HCT116 (cell line): ENCODE data around the gene CDK9. TPM values are rescaled to one million over a fixed set of nuclear protein-coding genes. Genes with fewer than 3 reads are reported as not detected.
A peak's percentile ranks its signal among the peaks of the same experiment; 100 is the strongest.

Experiments
- ATAC-seq: fragments of 200-7000 bp; cut with Tn5 transposase; 2 replicates; pipeline ENCODE4 v1.9.1; 2020; ENCODE audit warnings: mild to moderate bottlenecking, moderate library complexity
- BruUV-seq: library from RNA; stranded (reverse); fragments of 400-500 nt; replicated peaks from 2 replicates; lab custom pipeline; 2021; lab: Mats Ljungman, UMichigan
- CTCF ChIA-PET: fragments of 300-600 bp; sonication (Branson Sonifier 250); formaldehyde crosslinking; loops from one replicate; lab custom pipeline; 2021; ENCODE audit warnings: antibody characterized with exemption; lab: Charles Lee
- POLR2A ChIA-PET: fragments of 300-600, 350-600 bp; sonication (Branson Sonifier 250); formaldehyde crosslinking; loops from one replicate; lab custom pipeline; 2021; ENCODE audit warnings: antibody characterized with exemption; lab: Charles Lee
- RAD21 ChIA-PET, 2 experiments: fragments of 300-600 bp; sonication (Branson Sonifier 250); formaldehyde crosslinking; loops; one replicate each; lab custom pipeline; 2023; ENCODE audit warnings: low total read pairs in 2 of 2; ENCODE audit not compliant: uncharacterized antibody in 2 of 2, unreplicated experiment in 2 of 2, low non-redundant PET in 1 of 2; lab: Charles Lee
- DNase-seq: peaks from one replicate; pipeline ENCODE4 v3.0.0-alpha.2; 2010; ENCODE audit warnings: low read depth, low spot score
- H2AFZ ChIP-seq: fragments of 200-600 bp; shearing (Covaris generic), sonication (generic); 2 replicates; pipeline ENCODE4 v1.6.1; 2017; ENCODE audit warnings: low read depth, mixed run types, mixed read lengths, antibody characterized with exemption, low read length; ENCODE audit not compliant: poor library complexity, severe bottlenecking
- H3K27ac ChIP-seq: 2 replicates; pipeline ENCODE4 v1.5.1; 2012; ENCODE audit warnings: low read depth, low read length
- H3K27me3 ChIP-seq: fragments of 200-600 bp; sonication (generic); 2 replicates; pipeline ENCODE4 v1.6.1; 2016; ENCODE audit warnings: mixed run types, low read length, mixed read lengths; ENCODE audit not compliant: insufficient read depth
- H3K36me3 ChIP-seq, 2 experiments: fragments of 200-500 bp in 1 of 2; fragments of 200-600 bp in 1 of 2; sonication (Bioruptor generic) in 1 of 2; sonication (generic) in 1 of 2; 2 replicates each; pipeline versions ENCODE4 v1.5.1 to v1.6.1; 2014 to 2016; ENCODE audit warnings: low read length in 2 of 2, inconsistent platforms in 1 of 2, mixed read lengths in 1 of 2, mixed run types in 1 of 2; ENCODE audit not compliant: insufficient read depth in 2 of 2, control insufficient read depth in 1 of 2
- H3K4me1 ChIP-seq, 2 experiments: fragments of 200-600 bp in 1 of 2; sonication (generic) in 1 of 2; 2 replicates each; pipeline versions ENCODE4 v1.5.1 to v1.6.1; 2012 to 2017; ENCODE audit warnings: low read length in 2 of 2, inconsistent platforms in 1 of 2, mild to moderate bottlenecking in 1 of 2, mixed read lengths in 1 of 2, mixed run types in 1 of 2, moderate library complexity in 1 of 2; ENCODE audit not compliant: insufficient read depth in 2 of 2, control insufficient read depth in 1 of 2
- H3K4me2 ChIP-seq: fragments of 200-600 bp; sonication (generic); 2 replicates; pipeline ENCODE4 v1.6.1; 2017; ENCODE audit warnings: mixed run types, low read length, mixed read lengths
- H3K4me3 ChIP-seq, 2 experiments: fragments of 200-600 bp in 1 of 2; sonication (generic) in 1 of 2; replicated peaks in 1 of 2; 2 replicates each; pipeline ENCODE4 v1.5.1; 2011 to 2016; ENCODE audit warnings: low read length in 2 of 2, control low read depth in 1 of 2, low read depth in 1 of 2, mild to moderate bottlenecking in 1 of 2, mixed read lengths in 1 of 2, mixed run types in 1 of 2
- H3K79me2 ChIP-seq: fragments of 200-600 bp; sonication (generic); 2 replicates; pipeline ENCODE4 v1.6.1; 2017; ENCODE audit warnings: mild to moderate bottlenecking, mixed run types, low read length, moderate library complexity, mixed read lengths; ENCODE audit not compliant: insufficient read depth
- H3K9ac ChIP-seq: fragments of 200-600 bp; sonication (generic); 2 replicates; pipeline ENCODE4 v1.6.1; 2016; ENCODE audit warnings: low read length, mixed read lengths
- H3K9me2 ChIP-seq: fragments of 200-600 bp; sonication (generic), shearing (Covaris generic); 2 replicates; pipeline ENCODE4 v1.6.1; 2017; ENCODE audit warnings: mixed run types, mild to moderate bottlenecking, moderate library complexity; ENCODE audit not compliant: insufficient read depth
- H3K9me3 ChIP-seq, 2 experiments: fragments of 200-500 bp in 1 of 2; fragments of 200-600 bp in 1 of 2; sonication (Bioruptor generic) in 1 of 2; sonication (generic) in 1 of 2; 2 replicates each; pipeline ENCODE4 v1.6.1; 2014 to 2017; ENCODE audit warnings: low read length in 2 of 2, mixed read lengths in 2 of 2, inconsistent platforms in 1 of 2, low read depth in 1 of 2, mild to moderate bottlenecking in 1 of 2, mixed run types in 1 of 2, moderate library complexity in 1 of 2; ENCODE audit not compliant: control insufficient read depth in 1 of 2, insufficient read depth in 1 of 2
- H4K20me1 ChIP-seq: fragments of 200-600 bp; sonication (generic), shearing (Covaris generic); 2 replicates; pipeline ENCODE4 v1.6.1; 2017; ENCODE audit warnings: mixed run types, mild to moderate bottlenecking, moderate library complexity; ENCODE audit not compliant: insufficient read depth
- CBX3 ChIP-seq: IDR thresholded peaks from 2 replicates; pipeline ENCODE4 v1.6.1; 2012; ENCODE audit warnings: low read depth
- EZH2 ChIP-seq: fragments of 200-600 bp; sonication (generic); IDR thresholded peaks from 2 replicates; pipeline ENCODE4 v1.6.1; 2017; ENCODE audit warnings: antibody characterized with exemption, mixed run types
- EZH2phosphoT487 ChIP-seq: fragments of 200-600 bp; IDR thresholded peaks from 2 replicates; pipeline ENCODE4 v1.6.1; 2018; ENCODE audit warnings: antibody characterized with exemption, borderline replicate concordance
- FOSL1 ChIP-seq: IDR thresholded peaks from 2 replicates; pipeline ENCODE4 v1.6.1; 2012; ENCODE audit warnings: low read depth
- JUND ChIP-seq: IDR thresholded peaks from 2 replicates; pipeline ENCODE4 v1.6.1; 2012
- POLR2A ChIP-seq: IDR thresholded peaks from 2 replicates; pipeline ENCODE4 v1.7.0; 2011; ENCODE audit warnings: borderline replicate concordance; ENCODE audit not compliant: insufficient read depth, insufficient read length; ENCODE audit errors: extremely low read depth
- POLR2AphosphoS5 ChIP-seq: IDR thresholded peaks from 2 replicates; pipeline ENCODE4 v1.6.1; 2011; ENCODE audit warnings: mild to moderate bottlenecking, low read depth, low read length, moderate library complexity
- SIN3A ChIP-seq: IDR thresholded peaks from 2 replicates; pipeline ENCODE4 v1.6.1; 2012; ENCODE audit warnings: low read depth
- SRF ChIP-seq: IDR thresholded peaks from 2 replicates; pipeline ENCODE4 v1.6.1; 2012; ENCODE audit warnings: low read depth
- TCF7L2 ChIP-seq: IDR thresholded peaks from 2 replicates; pipeline ENCODE4 v1.7.0; 2011; ENCODE audit warnings: borderline replicate concordance, inconsistent platforms; ENCODE audit not compliant: insufficient read depth, insufficient read length; ENCODE audit errors: extremely low read depth
- ZFX ChIP-seq: fragments of 450-650 bp; IDR thresholded peaks from 2 replicates; pipeline ENCODE4 v1.6.1; 2017
- ZNF274 ChIP-seq: fragments of 200-500 bp; sonication (Bioruptor generic); IDR thresholded peaks from 2 replicates; pipeline ENCODE4 v1.6.1; 2014; ENCODE audit warnings: mild to moderate bottlenecking, low read depth, low read length, inconsistent platforms
- intact Hi-C: fragments of 100-400 bp; cut with micrococcal nuclease; formaldehyde crosslinking; loops from 2 replicates; pipeline ENCODE4 v1.10.0; 2022
- total RNA-seq: library from RNA; stranded (reverse); gene quantifications from one replicate; pipeline ENCODE4 v1.2.1, GENCODE V29; 2021; ENCODE audit not compliant: unreplicated experiment
- TF ChIP-seq, protein P1 (sequence below): IDR thresholded peaks from 2 replicates; pipeline ENCODE4 v1.6.1; 2012
- TF ChIP-seq, protein P2 (sequence below): IDR thresholded peaks from 2 replicates; pipeline ENCODE4 v1.6.1; 2011; ENCODE audit warnings: mild to moderate bottlenecking, low read length, moderate library complexity; ENCODE audit not compliant: insufficient replicate concordance; ENCODE audit errors: extremely low read depth

CDK9 gene
- total RNA-seq, 1 experiment from 2014 or later, result 102 TPM

GRCh38 chr9:127769101-127769500 lies 16.7 kb upstream of the CDK9 start:
- Histone ChIP-seq H3K4me3 (no peak overlapping the region), H3K4me2 (no peak overlapping the region), H3K9ac (no peak overlapping the region), H3K4me1 (peaks cover 13 to 21% of the 10 kb centered on the region in 2 experiments), H3K36me3 (no peaks in the 10 kb centered on the region), H3K27me3 (no peaks in the 10 kb centered on the region), H3K79me2 (no peaks in the 10 kb centered on the region), H3K27ac (no peak overlapping the region), H4K20me1 (no peaks in the 10 kb centered on the region), H3K9me3 (no peaks in the 10 kb centered on the region), H3K9me2 (no peaks in the 10 kb centered on the region), H2AFZ (no peak overlapping the region)
- CTCF ChIA-PET, result no interaction called here
- BruUV-seq, result no TSS peak
- RAD21 ChIA-PET, result no interaction called here
- DNase-seq (no peak), ATAC-seq (no peak)
- no peak for TF ChIP-seq SIN3A
- no peak for TF ChIP-seq POLR2A
- TF ChIP-seq POLR2AphosphoS5, result no peak
- no peak for TF ChIP-seq ZFX
- intact Hi-C loops, result no loop called here
- POLR2A ChIA-PET, result no interaction called here

DNA sequence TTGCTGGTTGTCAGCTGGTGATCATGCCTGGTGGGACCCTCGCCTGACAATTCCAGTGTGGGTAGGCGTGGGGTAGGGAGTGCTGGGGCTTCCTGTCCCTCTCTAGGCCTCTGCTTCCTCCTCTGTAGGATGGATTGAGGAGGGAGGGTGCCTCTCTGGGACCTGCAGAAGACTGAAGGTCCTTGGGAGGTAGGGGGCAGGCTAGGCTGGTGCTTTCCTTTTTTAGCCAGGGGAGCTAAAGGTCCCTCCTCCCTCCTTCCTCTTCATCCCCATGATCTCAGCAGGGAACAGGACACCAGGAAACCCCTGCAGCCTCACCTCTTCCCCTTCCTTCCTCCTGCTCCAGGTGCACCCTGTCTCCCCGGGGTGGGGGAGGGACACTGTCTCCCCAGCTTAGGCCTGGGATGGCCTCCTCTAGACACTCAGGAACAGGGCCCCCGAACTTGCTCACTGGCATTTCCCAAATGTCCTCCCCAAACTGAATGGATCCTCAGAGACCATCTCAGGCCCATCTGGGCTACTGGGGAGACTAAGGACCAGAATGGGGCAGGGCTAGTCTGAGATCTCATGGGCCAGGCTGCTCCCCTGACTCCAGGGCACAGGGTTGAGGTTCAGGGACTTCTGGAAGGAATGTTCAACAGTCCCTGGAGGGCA lies 15.8 kb upstream of the CDK9 start:
- peaks cover 13 to 21% of the 10 kb centered on the region in 2 experiments for H3K4me1 ChIP-seq
- H3K27ac ChIP-seq, result peak overlapping the region; percentile 34; the same call in 1 of the 2 replicates
- RAD21 ChIA-PET, result no interaction called here
- H3K9me2 ChIP-seq, result no peaks in the 10 kb centered on the region
- no TSS peak for BruUV-seq
- no peaks in the 10 kb centered on the region for H3K9me3 ChIP-seq
- ATAC-seq, result no peak
- TF ChIP-seq ZNF274 (no peak), FOSL1 (no peak), EZH2phosphoT487 (no peak), CBX3 (no peak), SRF (no peak), EZH2 (no peak), JUND (no peak), TCF7L2 (no peak)
- TF ChIP-seq, protein P1, sequence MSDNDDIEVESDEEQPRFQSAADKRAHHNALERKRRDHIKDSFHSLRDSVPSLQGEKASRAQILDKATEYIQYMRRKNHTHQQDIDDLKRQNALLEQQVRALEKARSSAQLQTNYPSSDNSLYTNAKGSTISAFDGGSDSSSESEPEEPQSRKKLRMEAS, result no peak
- TF ChIP-seq, protein P2, sequence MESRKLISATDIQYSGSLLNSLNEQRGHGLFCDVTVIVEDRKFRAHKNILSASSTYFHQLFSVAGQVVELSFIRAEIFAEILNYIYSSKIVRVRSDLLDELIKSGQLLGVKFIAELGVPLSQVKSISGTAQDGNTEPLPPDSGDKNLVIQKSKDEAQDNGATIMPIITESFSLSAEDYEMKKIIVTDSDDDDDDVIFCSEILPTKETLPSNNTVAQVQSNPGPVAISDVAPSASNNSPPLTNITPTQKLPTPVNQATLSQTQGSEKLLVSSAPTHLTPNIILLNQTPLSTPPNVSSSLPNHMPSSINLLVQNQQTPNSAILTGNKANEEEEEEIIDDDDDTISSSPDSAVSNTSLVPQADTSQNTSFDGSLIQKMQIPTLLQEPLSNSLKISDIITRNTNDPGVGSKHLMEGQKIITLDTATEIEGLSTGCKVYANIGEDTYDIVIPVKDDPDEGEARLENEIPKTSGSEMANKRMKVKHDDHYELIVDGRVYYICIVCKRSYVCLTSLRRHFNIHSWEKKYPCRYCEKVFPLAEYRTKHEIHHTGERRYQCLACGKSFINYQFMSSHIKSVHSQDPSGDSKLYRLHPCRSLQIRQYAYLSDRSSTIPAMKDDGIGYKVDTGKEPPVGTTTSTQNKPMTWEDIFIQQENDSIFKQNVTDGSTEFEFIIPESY, result no peak
- no peaks in the 10 kb centered on the region for H3K79me2 ChIP-seq
- peak overlapping the region; percentile 96 for H3K4me2 ChIP-seq
- no peak for DNase-seq
- 0 out of 4 replicates have a peak overlapping the region, but pooled peaks of 1 of the 2 experiments have one; percentile 60 for H3K4me3 ChIP-seq
- no peaks in the 10 kb centered on the region for H3K36me3 ChIP-seq
- H3K9ac ChIP-seq, result 0 out of 2 replicates have a peak overlapping the region, but pooled peaks have one; percentile 57
- intact Hi-C loops, result no loop called here
- H2AFZ ChIP-seq, result no peak overlapping the region
- no peaks in the 10 kb centered on the region for H4K20me1 ChIP-seq
- CTCF ChIA-PET, result interaction anchor here (1.0 to 2.2 kb wide), 4 partner anchors 15 to 136 kb away, joined by 3 to 24 read pairs (median 5); partner anchors contain the start of genes CDK9 and TOR2A
- POLR2A ChIA-PET, result interaction anchor here (1.1 to 1.7 kb wide), 2 partner anchors 33 to 35 kb away, joined by 3 to 10 read pairs; partner anchors contain the start of gene TOR2A
- H3K27me3 ChIP-seq, result no peaks in the 10 kb centered on the region
